SK-N-SH treated with all-trans-retinoic acid at 6 μM for 48 hours (cell line): ENCODE data around the gene HADH.

Source experiments
- ATAC-seq: fragments of 200-7000 bp; cut with Tn5 transposase; 3 replicates; pipeline ENCODE4 v1.9.1; 2020; ENCODE audit warnings: mild to moderate bottlenecking, moderate library complexity
- ARNTL ChIP-seq: fragments of 450-650 bp; formaldehyde crosslinking; IDR thresholded peaks from 2 replicates; pipeline ENCODE4 v1.5.0; 2020; ENCODE audit warnings: low read depth, mild to moderate bottlenecking, moderate library complexity, borderline replicate concordance
- BACH2 ChIP-seq: fragments of 250-450 bp; sonication (Bioruptor Pico); IDR thresholded peaks from 2 replicates; pipeline ENCODE4 v1.9.0; 2021; ENCODE audit warnings: mild to moderate bottlenecking, borderline replicate concordance
- CREB5 ChIP-seq: fragments of 250-450 bp; sonication (Bioruptor Pico); IDR thresholded peaks from 2 replicates; pipeline ENCODE4 v1.5.1; 2020; ENCODE audit warnings: low read depth, mild to moderate bottlenecking, moderate library complexity
- CSDC2 ChIP-seq: fragments of 250-450 bp; sonication (Bioruptor Pico); IDR thresholded peaks from 2 replicates; pipeline ENCODE4 v1.5.0; 2020; ENCODE audit warnings: mild to moderate bottlenecking, moderate library complexity
- ESRRG ChIP-seq: fragments of 250-450 bp; sonication (Bioruptor Pico); IDR thresholded peaks from 2 replicates; pipeline ENCODE4 v1.6.1; 2021; ENCODE audit warnings: mild to moderate bottlenecking
- GLIS3 ChIP-seq: fragments of 250-450 bp; sonication (Bioruptor Pico); IDR thresholded peaks from 2 replicates; pipeline ENCODE4 v1.5.0; 2020; ENCODE audit warnings: mild to moderate bottlenecking, moderate library complexity
- ISL1 ChIP-seq: fragments of 250-450 bp; sonication (Bioruptor Pico); IDR thresholded peaks from 2 replicates; pipeline ENCODE4 v2.1.2; 2022; ENCODE audit warnings: mild to moderate bottlenecking, moderate library complexity
- OSR1 ChIP-seq: fragments of 250-450 bp; sonication (Bioruptor Pico); IDR thresholded peaks from 2 replicates; pipeline ENCODE4 v1.8.0; 2022; ENCODE audit warnings: moderate library complexity, mild to moderate bottlenecking, inconsistent platforms
- PPARA ChIP-seq: fragments of 250-450 bp; sonication (Bioruptor Pico); IDR thresholded peaks from 2 replicates; pipeline ENCODE4 v1.5.0; 2020; ENCODE audit warnings: mild to moderate bottlenecking, borderline replicate concordance
- SNAI2 ChIP-seq: fragments of 250-450 bp; sonication (Bioruptor Pico); IDR thresholded peaks from 2 replicates; pipeline ENCODE4 v1.5.0; 2020; ENCODE audit warnings: mild to moderate bottlenecking, moderate library complexity
- TCF4 ChIP-seq: fragments of 250-450 bp; sonication (Bioruptor Pico); IDR thresholded peaks from 2 replicates; pipeline ENCODE4 v1.8.0; 2021; ENCODE audit warnings: mild to moderate bottlenecking, moderate library complexity, borderline replicate concordance
- ZC3H10 ChIP-seq: fragments of 250-450 bp; sonication (Bioruptor Pico); IDR thresholded peaks from 2 replicates; pipeline ENCODE4 v1.5.1; 2021; ENCODE audit warnings: mild to moderate bottlenecking, moderate library complexity
- ZFP3 ChIP-seq: fragments of 250-450 bp; sonication (Bioruptor Pico); IDR thresholded peaks from 2 replicates; pipeline ENCODE4 v1.5.0; 2020; ENCODE audit warnings: mild to moderate bottlenecking, moderate library complexity
- ZFP30 ChIP-seq: fragments of 450-650 bp; formaldehyde crosslinking; IDR thresholded peaks from 2 replicates; pipeline ENCODE4 v1.5.0; 2022; ENCODE audit warnings: mild to moderate bottlenecking, moderate library complexity
- ZNF565 ChIP-seq: fragments of 450-650 bp; formaldehyde crosslinking; conservative IDR thresholded peaks from 2 replicates; pipeline ENCODE4 v1.5.0; 2020; ENCODE audit warnings: low read depth, mild to moderate bottlenecking, moderate library complexity
- ZNF70 ChIP-seq: fragments of 450-650 bp; formaldehyde crosslinking; IDR thresholded peaks from 2 replicates; pipeline ENCODE4 v1.5.0; 2020; ENCODE audit warnings: mild to moderate bottlenecking, moderate library complexity
- ZNF8 ChIP-seq: fragments of 450-650 bp; formaldehyde crosslinking; IDR thresholded peaks from 2 replicates; pipeline ENCODE4 v1.5.0; 2020; ENCODE audit warnings: mild to moderate bottlenecking, moderate library complexity
- TF ChIP-seq, protein P1 (sequence below): fragments of 250-450 bp; sonication (Bioruptor Pico); IDR thresholded peaks from 2 replicates; pipeline ENCODE4 v1.8.0; 2020; ENCODE audit warnings: mild to moderate bottlenecking, moderate library complexity, borderline replicate concordance
- TF ChIP-seq, protein P2 (sequence below): fragments of 250-450 bp; sonication (Bioruptor Pico); IDR thresholded peaks from 2 replicates; pipeline ENCODE4 v1.5.1; 2021; ENCODE audit warnings: mild to moderate bottlenecking, moderate library complexity
- TF ChIP-seq, protein P3 (sequence below): fragments of 250-450 bp; sonication (Bioruptor Pico); IDR thresholded peaks from 2 replicates; pipeline ENCODE4 v1.5.0; 2020; ENCODE audit warnings: mild to moderate bottlenecking, moderate library complexity

Gene HADH

GRCh38 chr4:108056418-108056817 lies 66.7 kb downstream of the HADH start (continued):
- TF ChIP-seq, protein P1, sequence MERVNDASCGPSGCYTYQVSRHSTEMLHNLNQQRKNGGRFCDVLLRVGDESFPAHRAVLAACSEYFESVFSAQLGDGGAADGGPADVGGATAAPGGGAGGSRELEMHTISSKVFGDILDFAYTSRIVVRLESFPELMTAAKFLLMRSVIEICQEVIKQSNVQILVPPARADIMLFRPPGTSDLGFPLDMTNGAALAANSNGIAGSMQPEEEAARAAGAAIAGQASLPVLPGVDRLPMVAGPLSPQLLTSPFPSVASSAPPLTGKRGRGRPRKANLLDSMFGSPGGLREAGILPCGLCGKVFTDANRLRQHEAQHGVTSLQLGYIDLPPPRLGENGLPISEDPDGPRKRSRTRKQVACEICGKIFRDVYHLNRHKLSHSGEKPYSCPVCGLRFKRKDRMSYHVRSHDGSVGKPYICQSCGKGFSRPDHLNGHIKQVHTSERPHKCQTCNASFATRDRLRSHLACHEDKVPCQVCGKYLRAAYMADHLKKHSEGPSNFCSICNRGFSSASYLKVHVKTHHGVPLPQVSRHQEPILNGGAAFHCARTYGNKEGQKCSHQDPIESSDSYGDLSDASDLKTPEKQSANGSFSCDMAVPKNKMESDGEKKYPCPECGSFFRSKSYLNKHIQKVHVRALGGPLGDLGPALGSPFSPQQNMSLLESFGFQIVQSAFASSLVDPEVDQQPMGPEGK (CRISPR knock-in tag) = no peak

GRCh38 chr4:108058685-108059440 lies 69.2 kb downstream of the HADH start:
- TF ChIP-seq CREB5 (CRISPR knock-in tag) (no peak), ZFP30 (no peak), PPARA (CRISPR knock-in tag) (no peak), ZNF8 (CRISPR knock-in tag) (no peak), ZFP3 (no peak), GLIS3 (no peak), SNAI2 (CRISPR knock-in tag) (no peak), ARNTL (no peak), ZNF70 (CRISPR knock-in tag) (no peak), CSDC2 (no peak), ZC3H10 (CRISPR knock-in tag) (no peak), BACH2 (CRISPR knock-in tag) (no peak), ISL1 (CRISPR knock-in tag) (no peak), ESRRG (CRISPR knock-in tag) (no peak), OSR1 (no peak), TCF4 (CRISPR knock-in tag) (no peak), ZNF565 (CRISPR knock-in tag) (no peak)
- TF ChIP-seq, protein P2, sequence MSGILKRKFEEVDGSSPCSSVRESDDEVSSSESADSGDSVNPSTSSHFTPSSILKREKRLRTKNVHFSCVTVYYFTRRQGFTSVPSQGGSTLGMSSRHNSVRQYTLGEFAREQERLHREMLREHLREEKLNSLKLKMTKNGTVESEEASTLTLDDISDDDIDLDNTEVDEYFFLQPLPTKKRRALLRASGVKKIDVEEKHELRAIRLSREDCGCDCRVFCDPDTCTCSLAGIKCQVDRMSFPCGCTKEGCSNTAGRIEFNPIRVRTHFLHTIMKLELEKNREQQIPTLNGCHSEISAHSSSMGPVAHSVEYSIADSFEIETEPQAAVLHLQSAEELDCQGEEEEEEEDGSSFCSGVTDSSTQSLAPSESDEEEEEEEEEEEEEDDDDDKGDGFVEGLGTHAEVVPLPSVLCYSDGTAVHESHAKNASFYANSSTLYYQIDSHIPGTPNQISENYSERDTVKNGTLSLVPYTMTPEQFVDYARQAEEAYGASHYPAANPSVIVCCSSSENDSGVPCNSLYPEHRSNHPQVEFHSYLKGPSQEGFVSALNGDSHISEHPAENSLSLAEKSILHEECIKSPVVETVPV (CRISPR knock-in tag) = no peak
- TF ChIP-seq, protein P3, sequence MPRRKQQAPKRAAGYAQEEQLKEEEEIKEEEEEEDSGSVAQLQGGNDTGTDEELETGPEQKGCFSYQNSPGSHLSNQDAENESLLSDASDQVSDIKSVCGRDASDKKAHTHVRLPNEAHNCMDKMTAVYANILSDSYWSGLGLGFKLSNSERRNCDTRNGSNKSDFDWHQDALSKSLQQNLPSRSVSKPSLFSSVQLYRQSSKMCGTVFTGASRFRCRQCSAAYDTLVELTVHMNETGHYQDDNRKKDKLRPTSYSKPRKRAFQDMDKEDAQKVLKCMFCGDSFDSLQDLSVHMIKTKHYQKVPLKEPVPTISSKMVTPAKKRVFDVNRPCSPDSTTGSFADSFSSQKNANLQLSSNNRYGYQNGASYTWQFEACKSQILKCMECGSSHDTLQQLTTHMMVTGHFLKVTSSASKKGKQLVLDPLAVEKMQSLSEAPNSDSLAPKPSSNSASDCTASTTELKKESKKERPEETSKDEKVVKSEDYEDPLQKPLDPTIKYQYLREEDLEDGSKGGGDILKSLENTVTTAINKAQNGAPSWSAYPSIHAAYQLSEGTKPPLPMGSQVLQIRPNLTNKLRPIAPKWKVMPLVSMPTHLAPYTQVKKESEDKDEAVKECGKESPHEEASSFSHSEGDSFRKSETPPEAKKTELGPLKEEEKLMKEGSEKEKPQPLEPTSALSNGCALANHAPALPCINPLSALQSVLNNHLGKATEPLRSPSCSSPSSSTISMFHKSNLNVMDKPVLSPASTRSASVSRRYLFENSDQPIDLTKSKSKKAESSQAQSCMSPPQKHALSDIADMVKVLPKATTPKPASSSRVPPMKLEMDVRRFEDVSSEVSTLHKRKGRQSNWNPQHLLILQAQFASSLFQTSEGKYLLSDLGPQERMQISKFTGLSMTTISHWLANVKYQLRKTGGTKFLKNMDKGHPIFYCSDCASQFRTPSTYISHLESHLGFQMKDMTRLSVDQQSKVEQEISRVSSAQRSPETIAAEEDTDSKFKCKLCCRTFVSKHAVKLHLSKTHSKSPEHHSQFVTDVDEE (CRISPR knock-in tag) = no peak
- TF ChIP-seq, protein P1 (CRISPR knock-in tag) = no peak
- ATAC-seq = no peak

DNA sequence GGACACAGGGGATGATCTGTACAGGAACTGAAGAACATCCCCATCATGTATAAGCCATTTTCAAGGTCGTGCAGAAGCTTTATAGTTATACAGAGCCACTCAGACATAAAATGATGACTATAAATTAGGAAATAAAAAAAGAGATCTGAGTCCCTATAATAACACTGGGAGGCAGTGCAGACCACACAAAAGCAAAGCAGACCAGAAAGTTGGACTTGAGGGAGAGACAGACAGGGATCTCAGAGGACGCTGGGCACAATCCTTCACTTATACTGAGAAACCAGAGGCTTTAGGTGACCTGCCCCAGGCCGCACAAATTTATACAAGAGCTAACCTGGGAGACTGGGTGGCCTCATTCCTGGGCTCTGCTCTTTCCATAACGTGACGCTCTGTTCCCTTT lies 70.5 kb downstream of the HADH start:
- peak; percentile 67 for ATAC-seq
- TF ChIP-seq CSDC2 = no peak
- no peak for TF ChIP-seq OSR1
- TF ChIP-seq, protein P1 (CRISPR knock-in tag) = no peak
- TF ChIP-seq, protein P2 (CRISPR knock-in tag) = no peak
- TF ChIP-seq ISL1 (CRISPR knock-in tag) = no peak
